Stimulated activated CD4-positive, alpha-beta T cell treated with anti-CD3 and anti-CD28 coated beads, Interleukin-12 subunit alpha, Interleukin-12 subunit beta, amount 100 ng/mL, for 24 hours (primary cell): ENCODE data around the gene PA2G4.
"Not testable (repeated sequence)": the region's sequence is repeated elsewhere in the genome, so short reads cannot be mapped to it uniquely, and the experiment has no call there.

Experiments
- DNase-seq, 2 experiments: peaks; one replicate each; pipeline ENCODE4 v3.0.0-alpha.2; 2020; ENCODE audit warnings: low read depth in 2 of 2

Gene PA2G4

DNA sequence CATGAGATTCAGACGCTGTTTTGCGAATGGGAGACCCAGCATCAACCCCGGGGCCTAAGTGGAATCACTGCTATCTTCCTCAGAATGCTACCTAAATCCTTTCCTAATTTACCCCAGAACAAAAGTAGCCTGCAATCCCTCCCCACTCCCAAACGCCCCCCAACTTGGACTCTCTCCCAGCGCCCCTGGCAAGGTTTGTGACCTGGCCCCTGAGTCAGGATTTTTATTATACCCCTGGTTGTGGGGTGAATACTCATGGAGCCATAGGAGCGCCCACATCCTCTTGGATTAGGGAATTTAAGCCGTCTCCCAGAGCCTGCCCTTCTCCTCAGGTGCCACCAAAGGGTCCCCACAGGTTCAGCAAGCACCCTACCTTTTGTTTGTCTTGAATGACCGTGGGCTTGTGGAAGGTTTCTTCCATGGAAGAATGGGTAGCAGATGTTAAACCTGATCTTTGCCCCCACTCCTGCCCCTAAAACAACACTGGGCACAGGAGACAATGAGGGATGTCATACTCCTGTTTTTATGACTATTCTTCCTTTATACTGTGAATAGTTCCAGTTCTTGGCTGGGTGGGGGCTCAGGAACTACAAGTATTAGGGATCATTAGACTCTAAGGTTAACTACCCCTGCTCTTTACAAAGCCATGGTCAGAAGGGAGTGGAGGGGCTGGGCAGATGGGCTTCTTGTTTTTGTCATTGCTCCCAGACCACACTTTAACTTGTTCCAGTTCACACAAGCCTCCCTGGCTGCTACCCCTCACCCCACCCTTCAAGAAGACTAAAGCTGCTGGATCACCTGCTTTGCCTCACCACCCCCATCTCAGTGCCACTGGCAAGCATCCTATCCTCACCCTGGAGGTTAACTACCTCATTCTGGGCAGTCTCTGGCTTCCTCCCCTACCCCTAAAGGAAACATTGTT is 48.7 kb downstream of the PA2G4 start:
- no peak for DNase-seq

DNA sequence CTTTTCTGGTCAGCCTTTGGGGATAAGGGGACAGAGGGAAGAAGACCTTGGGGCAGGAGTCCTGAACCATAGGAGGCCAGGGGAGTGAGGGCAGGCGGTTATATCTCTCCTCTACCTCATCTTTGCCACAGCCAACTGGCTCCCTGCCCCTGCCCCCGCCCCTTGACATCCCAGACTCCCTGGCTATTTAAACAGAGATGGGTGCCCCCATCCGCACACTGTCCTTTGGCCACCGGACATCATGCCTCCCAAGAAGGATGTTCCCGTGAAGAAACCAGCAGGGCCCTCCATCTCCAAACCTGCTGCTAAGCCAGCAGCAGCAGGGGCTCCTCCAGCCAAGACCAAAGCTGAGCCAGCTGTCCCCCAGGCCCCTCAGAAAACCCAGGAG is 49.3 kb downstream of the PA2G4 start:
- no peak for DNase-seq

GRCh38 chr12:56154246-56154771 is 50.0 kb downstream of the PA2G4 start:
- DNase-seq, result no peak

DNA sequence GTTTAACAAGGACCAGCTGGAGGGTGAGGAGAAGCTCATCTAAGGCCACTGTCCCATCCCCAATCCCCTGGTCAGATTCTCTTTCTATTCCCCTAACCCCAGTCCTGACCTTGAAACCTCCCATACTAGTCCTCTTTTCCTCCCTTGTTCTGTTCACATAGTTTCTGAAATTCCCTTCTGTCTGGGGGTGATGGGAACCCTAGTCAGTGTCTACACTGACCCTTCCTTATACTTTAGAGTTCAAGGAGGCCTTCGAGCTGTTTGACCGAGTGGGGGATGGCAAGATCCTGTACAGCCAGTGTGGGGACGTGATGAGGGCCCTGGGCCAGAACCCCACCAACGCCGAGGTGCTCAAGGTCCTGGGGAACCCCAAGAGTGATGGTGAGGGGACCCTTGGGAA is 50.5 kb downstream of the PA2G4 start:
- DNase-seq, result no peak

DNA sequence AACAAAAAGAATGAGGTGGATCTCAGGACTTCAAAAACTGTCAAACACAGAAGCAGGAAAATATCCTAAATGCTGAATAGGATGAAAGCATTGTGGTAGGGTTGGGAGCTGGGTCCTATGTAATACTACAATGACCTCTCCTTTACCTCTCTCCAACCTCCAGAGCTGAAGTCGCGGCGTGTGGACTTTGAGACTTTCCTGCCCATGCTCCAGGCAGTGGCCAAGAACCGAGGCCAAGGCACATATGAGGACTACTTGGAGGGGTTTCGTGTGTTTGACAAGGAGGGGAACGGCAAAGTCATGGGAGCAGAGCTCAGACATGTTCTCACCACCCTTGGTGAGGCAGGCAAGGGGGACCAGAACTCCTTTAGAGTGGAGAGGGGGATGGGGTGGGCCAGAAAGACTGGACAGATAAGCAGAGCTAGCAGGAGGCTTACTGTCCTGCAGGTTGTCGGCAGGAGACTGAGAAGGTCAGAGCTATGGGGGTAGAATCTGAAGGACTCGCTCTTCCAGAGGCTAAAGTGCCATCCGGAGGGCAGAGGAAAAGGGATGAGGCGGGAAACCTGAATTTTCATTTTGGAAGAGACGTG is 51.0 kb downstream of the PA2G4 start:
- no peak for DNase-seq

GRCh38 chr12:56156464-56157200 is 52.3 kb downstream of the PA2G4 start:
- not testable (repeated sequence) for DNase-seq

GRCh38 chr12:56157201-56158028 is 53.1 kb downstream of the PA2G4 start:
- DNase-seq, result peak; percentile 33 to 40

DNA sequence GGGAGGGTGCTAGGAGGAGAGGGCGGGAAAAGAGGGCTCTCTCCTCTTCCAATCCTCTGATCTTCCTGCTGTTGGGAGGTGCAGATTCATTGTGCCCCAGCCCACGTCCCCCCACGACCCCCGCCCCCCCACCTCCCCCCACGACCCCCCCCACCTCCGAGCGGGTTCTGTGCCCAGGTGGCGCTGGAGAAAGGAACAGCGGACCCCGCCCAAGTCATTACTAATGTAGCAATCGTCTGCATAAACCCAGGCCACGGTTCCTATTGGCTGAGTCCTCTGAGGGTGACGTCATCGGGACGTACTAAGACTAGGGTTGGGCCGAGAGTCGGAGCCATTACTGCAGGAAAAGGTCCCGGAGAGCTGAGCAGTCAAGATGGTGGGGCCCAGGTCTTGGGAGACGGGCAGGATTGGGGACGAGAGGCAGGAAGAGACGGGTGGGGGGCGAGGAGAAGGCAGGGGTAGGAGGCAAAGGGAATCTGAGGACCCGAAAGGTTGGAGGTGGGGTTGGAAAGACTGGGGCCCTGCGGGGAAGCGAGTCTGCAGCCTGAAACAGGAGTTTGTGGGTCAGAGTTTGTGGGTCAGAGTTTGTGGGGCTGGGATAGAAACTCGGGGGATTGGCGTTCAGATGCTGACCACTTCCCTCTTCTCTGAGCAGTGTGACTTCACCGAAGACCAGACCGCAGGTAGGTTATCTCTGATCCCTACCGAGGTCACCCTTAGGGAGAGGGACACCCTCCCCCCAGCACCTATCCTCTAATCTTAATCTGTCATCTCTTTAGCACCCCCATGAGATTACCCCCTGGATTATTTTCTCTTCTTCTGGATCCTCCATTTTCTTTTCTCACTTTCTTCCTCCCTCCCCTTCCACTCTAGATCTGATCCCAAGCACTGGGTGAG is 53.9 kb downstream of the PA2G4 start, which contains the start of gene MYL6:
TSS of gene MYL6 (plus strand) at position 331 of the 897 bp plus-strand sequence. CDS start at position 374, 43 bp downstream.
- DNase-seq, result peak; percentile 86 to 88

DNA sequence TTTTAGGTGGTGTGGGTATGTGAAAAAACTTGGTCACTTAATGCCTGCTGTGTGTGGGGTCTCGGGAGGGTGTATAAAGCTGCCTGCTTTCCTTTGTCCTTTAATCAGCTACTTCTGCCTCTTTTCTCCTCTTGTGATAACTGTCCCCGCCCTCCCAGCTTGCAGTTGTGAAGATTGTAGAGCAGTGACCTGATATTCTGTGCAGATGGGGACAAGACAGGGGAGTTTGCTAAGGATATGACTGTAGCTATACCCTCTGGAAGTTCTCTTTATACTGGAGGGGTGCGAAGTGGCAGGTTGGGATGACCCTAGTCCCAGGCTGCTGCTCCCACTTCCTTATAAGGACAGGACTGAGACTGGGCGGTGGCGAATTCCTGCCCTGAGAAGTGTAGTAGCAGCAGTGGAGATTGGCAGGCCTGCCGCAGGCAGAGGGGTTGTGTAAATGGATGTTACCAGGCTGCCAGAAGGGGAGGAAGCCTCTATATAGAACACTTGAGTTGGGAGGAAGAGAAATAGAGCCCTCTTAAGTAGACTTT is 54.6 kb downstream of the PA2G4 start:
- DNase-seq, result peak in 1 of 2 experiments; percentile 30

DNA sequence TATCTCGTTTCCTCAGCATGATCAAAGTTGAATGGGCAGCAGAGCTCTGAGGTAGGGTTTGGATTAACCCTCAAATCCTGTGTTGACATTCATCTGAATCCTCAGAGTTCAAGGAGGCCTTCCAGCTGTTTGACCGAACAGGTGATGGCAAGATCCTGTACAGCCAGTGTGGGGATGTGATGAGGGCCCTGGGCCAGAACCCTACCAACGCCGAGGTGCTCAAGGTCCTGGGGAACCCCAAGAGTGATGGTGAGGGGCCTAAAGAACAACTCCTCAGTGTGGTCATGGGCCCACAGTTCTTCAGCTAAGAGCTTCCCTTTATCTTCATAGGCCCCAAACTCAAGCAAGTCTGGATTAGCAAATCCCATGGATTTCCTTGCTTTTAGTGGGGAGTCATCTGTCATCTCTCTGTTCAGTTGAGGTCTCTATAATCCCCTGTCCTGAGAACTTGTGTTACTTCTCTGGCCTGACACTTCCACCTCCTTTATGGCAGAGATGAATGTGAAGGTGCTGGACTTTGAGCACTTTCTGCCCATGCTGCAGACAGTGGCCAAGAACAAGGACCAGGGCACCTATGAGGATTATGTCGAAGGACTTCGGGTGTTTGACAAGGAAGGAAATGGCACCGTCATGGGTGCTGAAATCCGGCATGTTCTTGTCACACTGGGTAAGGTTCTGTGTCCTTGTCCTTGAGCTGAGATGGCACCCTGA is 55.3 kb downstream of the PA2G4 start:
- no peak for DNase-seq

GRCh38 chr12:56160193-56160763 is 55.9 kb downstream of the PA2G4 start:
- peak; percentile 13 to 49 for DNase-seq

DNA sequence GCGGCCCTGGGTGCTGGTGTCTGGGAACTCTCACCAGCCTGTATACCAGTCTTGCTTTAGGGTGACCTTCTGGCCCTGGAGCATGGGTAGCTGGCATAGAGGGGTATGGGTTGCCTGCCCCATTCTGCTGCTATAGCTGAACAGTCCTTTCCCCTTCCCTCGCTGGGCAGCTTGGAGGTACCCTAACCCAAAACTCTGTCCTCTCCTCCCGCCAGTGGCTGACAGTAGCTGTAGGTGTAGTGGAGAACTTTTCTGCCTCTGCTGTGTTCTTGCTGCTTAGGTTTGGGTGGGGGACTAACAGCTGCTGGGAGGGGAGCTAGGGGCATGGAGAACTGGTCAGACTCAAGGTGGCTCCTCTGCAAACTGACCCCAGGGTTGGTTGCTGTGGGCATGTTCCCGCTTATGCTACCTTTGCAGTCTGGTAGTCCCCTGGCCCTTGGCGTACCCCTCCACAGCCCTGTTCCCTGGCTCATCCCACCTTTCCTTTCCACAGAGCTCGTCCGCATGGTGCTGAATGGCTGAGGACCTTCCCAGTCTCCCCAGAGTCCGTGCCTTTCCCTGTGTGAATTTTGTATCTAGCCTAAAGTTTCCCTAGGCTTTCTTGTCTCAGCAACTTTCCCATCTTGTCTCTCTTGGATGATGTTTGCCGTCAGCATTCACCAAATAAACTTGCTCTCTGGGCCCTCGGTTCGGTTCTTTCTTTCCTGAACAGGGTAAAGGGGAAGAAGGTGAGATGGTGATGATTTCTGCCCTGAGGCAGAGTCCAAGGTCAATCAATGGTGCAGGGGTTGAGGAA is 56.7 kb downstream of the PA2G4 start:
- DNase-seq, result no peak

- no peak for DNase-seq
Measured at GRCh38 chr12:56161690-56162351, 57.5 kb downstream of the PA2G4 start.

DNA sequence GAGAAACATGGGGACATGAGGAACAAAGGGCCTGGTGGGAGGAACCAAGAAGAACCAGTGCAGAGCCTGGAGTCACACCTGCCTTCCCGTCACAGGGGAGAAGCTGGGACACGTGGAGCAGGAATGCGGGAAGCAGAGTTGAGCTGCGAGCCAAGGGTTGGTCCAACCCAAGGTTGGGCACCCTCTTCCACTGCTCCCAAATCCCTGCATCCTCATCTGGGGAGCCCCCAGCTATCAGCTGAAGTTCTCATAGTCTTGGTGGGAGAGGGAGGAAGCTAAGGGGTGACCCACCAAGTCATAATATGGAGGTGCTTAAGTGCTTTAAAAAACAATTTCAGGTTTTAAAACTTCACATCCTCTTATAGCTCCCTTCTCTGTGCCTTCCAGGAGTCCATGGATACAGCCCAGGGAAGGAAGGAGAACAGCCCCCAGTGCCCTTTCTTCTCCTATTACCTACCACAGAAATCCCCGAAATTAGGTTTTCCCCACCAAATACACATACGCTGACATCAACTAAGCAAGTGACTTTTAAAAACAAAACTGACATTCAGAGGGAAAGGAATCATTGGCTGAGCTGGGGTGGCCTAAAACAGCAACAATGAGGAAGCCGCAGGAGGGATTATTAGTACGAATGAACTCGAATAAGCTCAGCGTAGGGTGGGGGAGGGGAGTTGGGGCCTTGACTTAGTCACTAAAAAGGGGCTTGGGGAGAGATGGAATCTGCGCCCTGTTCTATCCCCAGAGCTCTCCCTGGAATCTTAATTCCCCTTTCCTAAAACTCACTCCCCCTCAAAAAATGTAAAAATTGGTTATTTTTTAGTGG is 58.3 kb downstream of the PA2G4 start:
- no peak for DNase-seq
